AG04450 (cell line): Measurements from ENCODE around the gene PLEKHA6. TPM values are rescaled to one million over a fixed set of nuclear protein-coding genes. Genes with fewer than 3 reads are reported as not detected.

Source experiments
- CTCF ChIA-PET: fragments of 300-600, 350-600 bp; formaldehyde crosslinking; extraction: SDS; loops from one replicate; lab custom pipeline; 2022; ENCODE audit warnings: antibody characterized with exemption, inconsistent platforms; lab: Charles Lee
- POLR2A ChIA-PET: fragments of 350-600 bp; formaldehyde crosslinking; extraction: SDS; loops from one replicate; lab custom pipeline; 2021; ENCODE audit warnings: antibody characterized with exemption, inconsistent platforms; lab: Yijun Ruan, JAX
- DNase-seq: peaks from one replicate; pipeline ENCODE4 v3.0.0-alpha.2; 2011; ENCODE audit warnings: low read depth, low spot score
- H3K27ac ChIP-seq: one replicate; pipeline ENCODE4 v1.5.1; 2012; ENCODE audit warnings: low read depth, low read length, control low read depth
- H3K27me3 ChIP-seq: one replicate; pipeline ENCODE4 v1.6.0; 2012; ENCODE audit warnings: low read length; ENCODE audit not compliant: control insufficient read depth, insufficient read depth
- H3K4me3 ChIP-seq: 2 replicates; pipeline ENCODE4 v1.5.1; 2011; ENCODE audit warnings: mild to moderate bottlenecking, low read depth, low read length, control low read depth
- H3K9me3 ChIP-seq: 2 replicates; pipeline ENCODE4 v1.5.1; 2012; ENCODE audit warnings: low read length; ENCODE audit not compliant: control insufficient read depth, insufficient read depth
- CTCF ChIP-seq: IDR thresholded peaks from 2 replicates; pipeline ENCODE4 v1.5.1; 2011; ENCODE audit warnings: low read depth, low read length, control low read depth, inconsistent platforms
- polyA plus RNA-seq: library from polyadenylated mRNA; depleted of rRNA; stranded (reverse); fragments of >200 nt; gene quantifications from 2 replicates; pipeline ENCODE4 v1.2.3, GENCODE V29; 2011

PLEKHA6 gene
- polyA plus RNA-seq, 1 experiment: 6.8 TPM

DNA sequence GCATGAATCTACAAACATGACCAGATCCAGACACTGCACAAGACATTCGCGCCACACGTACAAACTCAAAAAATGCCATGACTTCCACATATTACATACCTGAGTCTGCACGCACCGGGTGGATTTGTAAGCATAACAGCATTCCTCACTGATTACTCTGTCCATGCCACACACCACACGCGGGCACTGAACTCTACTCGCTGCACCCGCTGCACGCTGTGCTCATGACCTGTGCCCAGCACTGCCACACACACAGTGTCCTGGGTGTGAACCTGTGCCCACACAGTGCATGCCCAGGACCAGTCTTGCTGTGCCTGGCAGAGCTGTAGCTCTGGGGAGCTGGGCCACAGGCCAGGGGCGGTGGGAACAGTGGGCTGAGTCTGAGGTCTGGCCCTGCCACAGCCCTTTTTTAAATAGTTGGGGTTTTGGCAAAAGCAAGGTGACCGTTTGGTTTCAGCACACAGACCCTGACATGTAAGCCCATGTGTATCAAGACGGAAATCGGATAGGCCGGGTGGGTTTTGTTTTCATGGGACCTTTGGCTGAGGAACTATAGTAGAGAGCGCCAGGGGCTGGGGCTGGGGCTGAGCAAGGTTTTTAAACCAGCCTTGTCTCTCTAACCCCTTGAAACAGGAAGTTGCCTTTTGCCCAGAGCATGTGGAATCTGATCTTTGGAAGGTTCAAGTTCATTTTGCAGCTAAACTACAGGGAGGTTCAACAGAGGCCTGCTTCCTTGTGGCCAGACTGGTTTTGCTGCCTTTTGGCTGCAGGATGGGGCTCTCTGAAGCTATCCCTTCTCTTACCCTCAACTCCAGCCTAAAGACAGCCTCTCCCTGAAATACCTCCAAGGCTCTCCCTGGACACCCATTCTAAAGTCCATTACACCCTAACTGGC is 133.6 kb downstream of the PLEKHA6 start:
- Histone ChIP-seq H3K27me3 (no peaks in the 10 kb centered on the region), H3K9me3 (no peaks in the 10 kb centered on the region; the same call in 1 of the 2 replicates), H3K4me3 (no peak overlapping the region), H3K27ac (no peak overlapping the region)
- ChIA-PET CTCF (interaction anchor here (1.3 to 1.4 kb wide), 2 partner anchors 19 to 137 kb away, joined by 4 to 6 read pairs; no protein-coding TSS in a partner anchor), POLR2A (no interaction called here)
- no peak for DNase-seq
- no peak for TF ChIP-seq CTCF

DNA sequence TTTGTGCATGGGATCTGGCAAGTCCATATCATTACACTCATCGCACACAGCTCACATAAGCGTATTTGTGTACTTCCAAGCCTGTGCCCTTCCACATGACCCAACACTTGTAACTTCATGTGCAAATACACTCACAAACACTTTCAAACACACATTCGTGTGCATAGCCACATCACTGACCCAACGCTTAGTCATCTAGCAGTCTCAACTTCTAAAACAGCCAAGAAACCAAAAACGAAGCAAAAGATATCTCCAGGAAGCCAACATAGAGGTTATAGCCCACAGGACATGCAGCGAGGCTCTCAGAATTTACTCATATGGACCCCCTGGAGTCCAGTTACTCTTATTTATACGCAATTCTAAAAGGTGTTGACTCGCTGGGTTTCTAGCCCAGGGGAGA is 135.1 kb downstream of the PLEKHA6 start:
- ChIA-PET CTCF (interaction anchor here (1.4 to 1.6 kb wide), 3 partner anchors 18 to 140 kb away, joined by 4 to 5 read pairs (median 4); no protein-coding TSS in a partner anchor), POLR2A (no interaction called here)
- Histone ChIP-seq H3K4me3 (no peak overlapping the region), H3K9me3 (no peaks in the 10 kb centered on the region; the same call in 1 of the 2 replicates), H3K27ac (no peak overlapping the region), H3K27me3 (no peaks in the 10 kb centered on the region)
- no peak for TF ChIP-seq CTCF
- DNase-seq: no peak

DNA sequence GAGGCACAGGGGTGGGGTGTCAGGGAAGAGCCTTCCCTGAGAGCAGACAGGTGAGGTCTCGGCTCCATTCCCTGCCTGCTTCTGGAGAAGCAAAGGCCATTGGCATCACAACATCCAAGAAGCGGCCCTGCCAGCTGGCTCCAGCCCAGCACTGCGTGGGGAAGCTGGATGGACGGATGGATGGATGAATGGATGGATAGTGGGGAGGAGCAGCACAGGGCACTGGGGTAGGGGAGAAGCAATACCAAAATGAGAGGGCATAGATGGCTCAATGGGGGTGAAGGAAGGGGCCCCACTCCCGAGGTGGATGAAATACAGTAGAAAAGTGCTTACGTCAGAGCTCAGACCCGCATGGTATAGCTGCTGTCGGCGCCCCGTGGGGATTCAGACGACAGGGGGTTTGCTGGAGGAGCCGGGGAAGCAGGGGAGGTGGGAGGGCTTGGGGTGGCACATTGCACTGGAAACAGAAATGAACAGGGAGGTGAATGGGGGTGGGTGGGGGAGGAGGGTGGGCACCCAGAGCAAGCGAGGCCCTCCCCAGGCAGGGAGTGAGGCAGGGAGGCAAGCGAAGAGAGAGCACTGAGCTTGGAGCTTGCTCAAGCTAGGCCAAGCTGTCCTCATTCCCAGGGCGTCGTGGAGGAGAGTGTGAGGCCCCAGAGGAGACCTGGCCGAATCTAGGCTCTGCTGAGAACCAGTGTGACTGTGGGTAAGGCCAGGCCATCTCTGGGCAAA is 136.4 kb downstream of the PLEKHA6 start:
- no peak for DNase-seq
- no peaks in the 10 kb centered on the region; the same call in 1 of the 2 replicates for H3K9me3 ChIP-seq
- CTCF ChIA-PET: interaction anchor here (1.4 to 1.6 kb wide), 3 partner anchors 9 to 141 kb away, joined by 4 to 5 read pairs (median 4); partner anchors contain the start of gene GOLT1A
- H3K27ac ChIP-seq: no peak overlapping the region
- no peak overlapping the region for H3K4me3 ChIP-seq
- POLR2A ChIA-PET: interaction anchor here (0.6 kb wide), 1 partner anchor 30 kb away, joined by 4 read pairs; no protein-coding TSS in a partner anchor
- no peaks in the 10 kb centered on the region for H3K27me3 ChIP-seq
- TF ChIP-seq CTCF: no peak

DNA sequence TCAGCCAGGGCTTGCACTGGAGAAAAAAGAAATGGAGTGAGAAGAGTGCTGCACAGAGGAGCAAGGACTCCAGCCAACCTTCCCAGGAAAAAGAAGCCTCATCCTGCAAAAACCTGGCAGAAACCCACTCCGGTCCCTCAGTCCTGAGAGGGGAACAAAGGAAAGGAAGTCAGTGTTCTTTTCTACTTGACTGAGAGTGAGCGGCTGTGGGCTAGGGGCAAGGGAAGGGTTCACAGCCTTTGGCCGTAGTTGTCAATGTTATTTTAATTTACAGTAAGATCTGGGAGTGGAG is 137.0 kb downstream of the PLEKHA6 start:
- Histone ChIP-seq H3K27me3 (no peaks in the 10 kb centered on the region), H3K4me3 (no peak overlapping the region), H3K27ac (no peak overlapping the region), H3K9me3 (no peaks in the 10 kb centered on the region; the same call in 1 of the 2 replicates)
- DNase-seq: no peak
- ChIA-PET CTCF (interaction anchor here (1.4 kb wide), 1 partner anchor 9 kb away, joined by 5 read pairs; the partner anchor contains the start of gene GOLT1A), POLR2A (no interaction called here)
- no peak for TF ChIP-seq CTCF
